Transverse colon (tissue), 4 donors: ENCODE data around the gene DCLRE1C. TPM values are rescaled to one million over a fixed set of nuclear protein-coding genes. Genes with fewer than 3 reads are reported as not detected.
"Not testable (repeated sequence)": the region's sequence is repeated elsewhere in the genome, so short reads cannot be mapped to it uniquely, and the experiment has no call there.

ENCODE experiments used
- DNase-seq: peaks from one replicate; pipeline ENCODE4 v3.0.0-alpha.2; 2019
- H3K27ac ChIP-seq, 4 donors: fragments of 200-600 bp; sonication (generic); 2 replicates each; pipeline ENCODE4 v1.5.1; 2016 to 2018; ENCODE audit warnings: inconsistent platforms in 4 of 4
- H3K27me3 ChIP-seq: fragments of 200-600 bp; sonication (generic); 2 replicates; pipeline ENCODE4 v1.5.1; 2017; ENCODE audit warnings: inconsistent platforms
- H3K36me3 ChIP-seq, 4 donors: fragments of 200-600 bp; sonication (generic); 2 replicates each; pipeline ENCODE4 v1.5.1; 2017 to 2019; ENCODE audit warnings: inconsistent platforms in 4 of 4
- H3K4me1 ChIP-seq, 4 donors: fragments of 200-600 bp; sonication (generic); 2 replicates each; pipeline ENCODE4 v1.5.1; 2017 to 2020; ENCODE audit warnings: inconsistent platforms in 4 of 4
- H3K4me3 ChIP-seq, 4 donors: fragments of 200-600 bp; sonication (generic); 1 replicate in 1 of 4; 2 replicates in 3 of 4; pipeline versions ENCODE4 v1.5.1 to v1.6.1; 2017 to 2019; ENCODE audit warnings: inconsistent platforms in 4 of 4
- H3K9me3 ChIP-seq, 2 donors: fragments of 200-600 bp; sonication (generic); 2 replicates each; pipeline ENCODE4 v1.5.1; 2017 to 2019; ENCODE audit warnings: inconsistent platforms in 2 of 2
- CTCF ChIP-seq, 5 experiments: fragments of 200-600 bp in 3 of 5; fragments of 450-650 bp in 2 of 5; sonication (generic) in 3 of 5; IDR thresholded peaks; 1 replicate in 2 of 5; 2 replicates in 3 of 5; pipeline ENCODE4 v1.5.1; 2016 to 2017; ENCODE audit warnings: antibody characterized with exemption in 5 of 5, inconsistent platforms in 3 of 5, mild to moderate bottlenecking in 2 of 5, moderate library complexity in 1 of 5
- EP300 ChIP-seq: sonication (generic); formaldehyde crosslinking; IDR thresholded peaks from one replicate; pipeline ENCODE4 v1.6.1; 2017; ENCODE audit warnings: antibody characterized with exemption, low read depth
- POLR2A ChIP-seq: fragments of 450-650 bp; IDR thresholded peaks from one replicate; pipeline ENCODE4 v1.6.1; 2016; ENCODE audit warnings: antibody characterized with exemption, mild to moderate bottlenecking, moderate library complexity
- POLR2AphosphoS5 ChIP-seq, 3 donors: sonication (generic); formaldehyde crosslinking; IDR thresholded peaks; one replicate each; pipeline ENCODE4 v1.6.1; 2016; ENCODE audit warnings: antibody characterized with exemption in 3 of 3
- WGBS, 2 donors: methylation state at CpG; one replicate each; pipeline ENCODE4 v1.1.5; 2018; ENCODE audit warnings: low coverage in 1 of 2; 5-methylcytosine and 5-hydroxymethylcytosine counted together
- in situ Hi-C, 4 donors: fragments of 200-750 bp; cut with MboI; loops; one replicate each; pipeline versions ENCODE4 v1.15.0 to v1.15.1; 2017; ENCODE audit warnings: low sequenced_read_pairs in 3 of 4, low pct_ligation_motif_present in 1 of 4, low pct_unique_long_range_greater_than_20kb in 1 of 4
- intact Hi-C: fragments of 100-400 bp; cut with DNase I; formaldehyde crosslinking; loops from one replicate; pipeline ENCODE4 v1.15.1; 2023; ENCODE audit warnings: low total_unique reads
- total RNA-seq, 4 donors: library from RNA; depleted of rRNA; stranded (reverse); fragments of >200 nt; gene quantifications; one replicate each; pipeline ENCODE4 v1.1.0, GENCODE V29; 2016

DCLRE1C gene
- total RNA-seq, 4 donors from 2014 or later, result 10.0 to 61.3 (median 13.8) TPM

GRCh38 chr10:14873090-14873760, 80.7 kb downstream of the DCLRE1C start:
- in situ Hi-C loops, result no loop called here
- DNase-seq, result no peak
- Histone ChIP-seq H3K27ac (no peak overlapping the region), H3K4me1 (peaks cover 0 to 11% (median 6%) of the 10 kb centered on the region in 4 donors), H3K4me3 (no peak overlapping the region), H3K36me3 (peaks cover 0 to 23% (median 9%) of the 10 kb centered on the region in 4 donors), H3K9me3 (no peaks in the 10 kb centered on the region), H3K27me3 (no peaks in the 10 kb centered on the region)
- TF ChIP-seq EP300 (no peak), CTCF (IDR thresholded peaks at IDR 0.05) (no peak), POLR2AphosphoS5 (IDR thresholded peaks at IDR 0.05) (no peak), POLR2A (no peak)
- 60 to 69% methylated on average over 2 of the region's 2 CpGs for WGBS, 2 donors
- intact Hi-C loops, result loop anchor here (5.0 kb wide), 1 partner anchor 884 kb away; no protein-coding TSS in a partner anchor

- in situ Hi-C loops, intact Hi-C loops, H3K4me3 ChIP-seq, DNase-seq, H3K27me3 ChIP-seq, H3K9me3 ChIP-seq, H3K27ac ChIP-seq: not testable (repeated sequence)
- 87 to 98% methylated on average over 2 to 3 of the region's 3 CpGs for WGBS, 2 donors
- Histone ChIP-seq H3K36me3 (peaks cover 0 to 38% (median 11%) of the 10 kb centered on the region in 4 donors), H3K4me1 (peaks cover 0 to 16% (median 8%) of the 10 kb centered on the region in 4 donors)
Measured at GRCh38 chr10:14864871-14865270, 89.0 kb downstream of the DCLRE1C start.

- DNase-seq, H3K4me3 ChIP-seq, H3K27ac ChIP-seq, H3K9me3 ChIP-seq, intact Hi-C loops, in situ Hi-C loops, H3K27me3 ChIP-seq: not testable (repeated sequence)
- H3K4me1 ChIP-seq, result peaks cover 0 to 16% (median 8%) of the 10 kb centered on the region in 4 donors
- H3K36me3 ChIP-seq, result peaks cover 0 to 34% (median 8%) of the 10 kb centered on the region in 4 donors
- WGBS, 2 donors, result 98 to 100% methylated on average over 1 to 6 of the region's 6 CpGs
Measured at GRCh38 chr10:14864466-14864865, 89.4 kb downstream of the DCLRE1C start.

- H3K27ac ChIP-seq, result peak overlapping the region; percentile 42 to 78 (median 74)
- peaks cover 0 to 16% (median 8%) of the 10 kb centered on the region in 4 donors for H3K4me1 ChIP-seq
- peaks cover 0 to 17% (median 3%) of the 10 kb centered on the region in 4 donors for H3K36me3 ChIP-seq
- peak in 2 of 3 donors; percentile 15 to 55 for TF ChIP-seq POLR2AphosphoS5 (IDR thresholded peaks at IDR 0.05)
- TF ChIP-seq CTCF (IDR thresholded peaks at IDR 0.05), result no peak
- intact Hi-C loops, result no loop called here
- WGBS, 2 donors, result 74% methylated on average over 1 of the region's 1 CpG; no CpG with 5 or more reads in 1 of the 2 donors
- H3K4me3 ChIP-seq, result no peak overlapping the region
- H3K27me3 ChIP-seq, result no peaks in the 10 kb centered on the region
- DNase-seq, result peak; percentile 81
- no peaks in the 10 kb centered on the region for H3K9me3 ChIP-seq
- in situ Hi-C loops, result no loop called here
Measured at GRCh38 chr10:14860791-14861190, 93.1 kb downstream of the DCLRE1C start.

- no peak overlapping the region for H3K4me3 ChIP-seq
- peak overlapping the region in 2 of 4 donors; percentile 75 to 78 for H3K27ac ChIP-seq
- in situ Hi-C loops (no loop called here), intact Hi-C loops (no loop called here)
- peaks cover 0 to 16% (median 8%) of the 10 kb centered on the region in 4 donors for H3K4me1 ChIP-seq
- no peak for DNase-seq
- H3K27me3 ChIP-seq, result no peaks in the 10 kb centered on the region
- peaks cover 0 to 18% (median 3%) of the 10 kb centered on the region in 4 donors for H3K36me3 ChIP-seq
- no peak for TF ChIP-seq EP300
- no peaks in the 10 kb centered on the region for H3K9me3 ChIP-seq
Measured at GRCh38 chr10:14859775-14860174, 94.1 kb downstream of the DCLRE1C start.
